ENCODE data around the gene PDXK. TPM values are rescaled to one million over a fixed set of nuclear protein-coding genes. Genes with fewer than 3 reads are reported as not detected.

The PDXK gene
- total RNA-seq, 3 donors from 2014 or later: 51.5 to 79.2 (median 65.6) TPM

- intact Hi-C loops (cut with DNase I; ENCODE audit: low total_unique reads): no loop called here
- H3K4me1 ChIP-seq: peaks cover 0 to 17% of the 10 kb centered on the region in 2 donors
- TF ChIP-seq POLR2A (IDR thresholded peaks at IDR 0.05): no peak
- TF ChIP-seq POLR2AphosphoS5 (IDR thresholded peaks at IDR 0.05): no peak
- no peaks in the 10 kb centered on the region for H3K36me3 ChIP-seq
- no peaks in the 10 kb centered on the region for H3K27me3 ChIP-seq
- H3K27ac ChIP-seq: no peak overlapping the region
- no peaks in the 10 kb centered on the region for H3K9me3 ChIP-seq
- no peak overlapping the region for H3K4me3 ChIP-seq
- DNase-seq (ENCODE audit: low spot score in 2 of 2): no peak
Measured at GRCh38 chr21:43736224-43736883, 17.4 kb downstream of the PDXK start.

GRCh38 chr21:43737158-43737950 is 18.4 kb downstream of the PDXK start:
- Histone ChIP-seq H3K36me3 (no peaks in the 10 kb centered on the region), H3K4me3 (no peak overlapping the region), H3K27me3 (no peaks in the 10 kb centered on the region), H3K4me1 (peaks cover 0 to 17% of the 10 kb centered on the region in 2 donors), H3K27ac (peak overlapping the region in 1 of 2 donors; percentile 21), H3K9me3 (no peaks in the 10 kb centered on the region)
- intact Hi-C loops (cut with DNase I; ENCODE audit: low total_unique reads): no loop called here
- no peak for TF ChIP-seq POLR2A (IDR thresholded peaks at IDR 0.05)
- TF ChIP-seq POLR2AphosphoS5 (IDR thresholded peaks at IDR 0.05): no peak
- TF ChIP-seq CTCF (IDR thresholded peaks at IDR 0.05): no peak
- DNase-seq (ENCODE audit: low spot score in 2 of 2): no peak

GRCh38 chr21:43739621-43740435 is 20.9 kb downstream of the PDXK start:
- no peaks in the 10 kb centered on the region for H3K36me3 ChIP-seq

GRCh38 chr21:43740497-43741156 is 21.7 kb downstream of the PDXK start:
- TF ChIP-seq POLR2AphosphoS5 (IDR thresholded peaks at IDR 0.05) (peak; percentile 41 to 74 (median 42)), CTCF (IDR thresholded peaks at IDR 0.05) (no peak), POLR2A (IDR thresholded peaks at IDR 0.05) (peak; percentile 22)
- intact Hi-C loops (cut with DNase I; ENCODE audit: low total_unique reads): no loop called here
- Histone ChIP-seq H3K27ac (peak overlapping the region; percentile 74 to 85), H3K4me3 (peak overlapping the region in 2 of 3 donors; percentile 15 to 52), H3K9me3 (no peaks in the 10 kb centered on the region), H3K27me3 (no peaks in the 10 kb centered on the region), H3K36me3 (no peaks in the 10 kb centered on the region), H3K4me1 (peaks cover 0 to 2% of the 10 kb centered on the region in 2 donors)
- peak; percentile 92 to 96 for DNase-seq (ENCODE audit: low spot score in 2 of 2)

More at GRCh38 chr21:43739621-43740435, 20.9 kb downstream of the PDXK start:
- peaks cover 0 to 5% of the 10 kb centered on the region in 2 donors for H3K4me1 ChIP-seq
- peak overlapping the region; percentile 74 to 85 for H3K27ac ChIP-seq
- no peak overlapping the region for H3K4me3 ChIP-seq
- no peaks in the 10 kb centered on the region for H3K27me3 ChIP-seq
- intact Hi-C loops (cut with DNase I; ENCODE audit: low total_unique reads): no loop called here
- no peak for DNase-seq (ENCODE audit: low spot score in 2 of 2)
- TF ChIP-seq POLR2A (IDR thresholded peaks at IDR 0.05): no peak
- TF ChIP-seq POLR2AphosphoS5 (IDR thresholded peaks at IDR 0.05): peak in 1 of 3 donors; percentile 14
- TF ChIP-seq CTCF (IDR thresholded peaks at IDR 0.05): no peak
- no peaks in the 10 kb centered on the region for H3K9me3 ChIP-seq

All from breast epithelium (tissue), 4 donors.